Ishikawa (cell line): ENCODE results near the gene KRTAP4-6.

Experiments used
- CEBPB ChIP-seq: IDR thresholded peaks from 2 replicates; pipeline ENCODE4 v1.6.1; 2012
- CREB1 ChIP-seq: IDR thresholded peaks from 2 replicates; pipeline ENCODE4 v1.6.1; 2012; ENCODE audit warnings: low read depth
- EGR1 ChIP-seq: IDR thresholded peaks from 2 replicates; pipeline ENCODE4 v1.6.1; 2012
- EP300 ChIP-seq: IDR thresholded peaks from 2 replicates; pipeline ENCODE4 v1.6.1; 2012; ENCODE audit warnings: borderline replicate concordance
- FOXM1 ChIP-seq: IDR thresholded peaks from 2 replicates; pipeline ENCODE4 v1.6.1; 2012; ENCODE audit warnings: low read depth, borderline replicate concordance
- MAX ChIP-seq: IDR thresholded peaks from 2 replicates; pipeline ENCODE4 v1.6.1; 2012
- NFIC ChIP-seq: IDR thresholded peaks from 2 replicates; pipeline ENCODE4 v1.6.1; 2012
- RAD21 ChIP-seq: IDR thresholded peaks from 2 replicates; pipeline ENCODE4 v1.6.1; 2012; ENCODE audit warnings: low read depth
- REST ChIP-seq: IDR thresholded peaks from 2 replicates; pipeline ENCODE4 v1.6.1; 2012; ENCODE audit warnings: low read depth, mild to moderate bottlenecking
- TAF1 ChIP-seq: IDR thresholded peaks from 2 replicates; pipeline ENCODE4 v1.6.1; 2012; ENCODE audit warnings: low read depth, mild to moderate bottlenecking
- TCF12 ChIP-seq: IDR thresholded peaks from 2 replicates; pipeline ENCODE4 v1.6.1; 2012; ENCODE audit warnings: low read depth
- TEAD4 ChIP-seq: IDR thresholded peaks from 2 replicates; pipeline ENCODE4 v1.6.1; 2012
- USF1 ChIP-seq: IDR thresholded peaks from 2 replicates; pipeline ENCODE4 v1.6.1; 2012
- YY1 ChIP-seq: IDR thresholded peaks from 2 replicates; pipeline ENCODE4 v1.6.1; 2012; ENCODE audit warnings: low read depth
- ZBTB7A ChIP-seq: IDR thresholded peaks from 2 replicates; pipeline ENCODE4 v1.6.1; 2012; ENCODE audit warnings: low read depth

Gene KRTAP4-6

GRCh38 chr17:41141361-41141760 is 1.0 kb upstream of the KRTAP4-6 start:
- no peak for TF ChIP-seq NFIC
- no peak for TF ChIP-seq ZBTB7A
- no peak for TF ChIP-seq TCF12
- TF ChIP-seq CREB1: no peak
- TF ChIP-seq YY1: no peak
- TF ChIP-seq TAF1: no peak
- TF ChIP-seq EP300: no peak

- TF ChIP-seq TEAD4 (no peak), MAX (no peak), TCF12 (no peak), FOXM1 (no peak), REST (no peak), ZBTB7A (no peak), USF1 (no peak), NFIC (no peak), TAF1 (no peak), EGR1 (no peak), RAD21 (no peak), CREB1 (no peak), YY1 (no peak), CEBPB (no peak), EP300 (no peak)
Measured at GRCh38 chr17:41133880-41134735, 6.2 kb downstream of the KRTAP4-6 start.

GRCh38 chr17:41131979-41132378 is 8.4 kb downstream of the KRTAP4-6 start:
- TF ChIP-seq ZBTB7A (no peak), CEBPB (no peak), EP300 (no peak), YY1 (no peak)

GRCh38 chr17:41127371-41127770 is 13.0 kb downstream of the KRTAP4-6 start:
- TF ChIP-seq CEBPB: no peak
- no peak for TF ChIP-seq EGR1
- TF ChIP-seq CREB1: no peak
- no peak for TF ChIP-seq MAX
- TF ChIP-seq USF1: no peak
- no peak for TF ChIP-seq YY1
- TF ChIP-seq EP300: no peak
- no peak for TF ChIP-seq RAD21
- no peak for TF ChIP-seq ZBTB7A
- no peak for TF ChIP-seq FOXM1
- TF ChIP-seq TEAD4: no peak
- TF ChIP-seq TAF1: no peak
- no peak for TF ChIP-seq REST
- TF ChIP-seq TCF12: no peak
- TF ChIP-seq NFIC: no peak

- no peak for TF ChIP-seq TCF12
- TF ChIP-seq RAD21: no peak
- no peak for TF ChIP-seq USF1
- no peak for TF ChIP-seq NFIC
- TF ChIP-seq MAX: no peak
- no peak for TF ChIP-seq YY1
- no peak for TF ChIP-seq TAF1
- TF ChIP-seq EGR1: no peak
- TF ChIP-seq EP300: no peak
- TF ChIP-seq CEBPB: no peak
- TF ChIP-seq CREB1: no peak
- no peak for TF ChIP-seq REST
- no peak for TF ChIP-seq ZBTB7A
- no peak for TF ChIP-seq FOXM1
Measured at GRCh38 chr17:41126412-41126811, 13.9 kb downstream of the KRTAP4-6 start.
